GM12878 (cell line): Measurements from ENCODE around the gene CLEC16A. TPM values are rescaled to one million over a fixed set of nuclear protein-coding genes. Genes with fewer than 3 reads are reported as not detected.

Source experiments
- ATAC-seq: fragments of 200-7000 bp; cut with Tn5 transposase; 3 replicates; pipeline ENCODE4 v1.9.1; 2020; ENCODE audit warnings: mild to moderate bottlenecking, moderate library complexity
- BruUV-seq: library from RNA; stranded (reverse); fragments of 400-500 nt; replicated peaks from 2 replicates; lab custom pipeline; 2021; lab: Mats Ljungman, UMichigan
- CTCF ChIA-PET: fragments of 300-600 bp; sonication (Branson Sonifier 250); formaldehyde crosslinking; extraction: SDS; loops from one replicate; lab custom pipeline; 2021; ENCODE audit warnings: inconsistent platforms; lab: Yijun Ruan, JAX
- POLR2A ChIA-PET: fragments of 350-600 bp; formaldehyde crosslinking; extraction: SDS; loops from one replicate; lab custom pipeline; 2021; ENCODE audit warnings: inconsistent platforms; lab: Charles Lee
- RAD21 ChIA-PET: fragments of 300-600 bp; sonication (Branson Sonifier 250); formaldehyde crosslinking; loops from one replicate; lab custom pipeline; 2023; ENCODE audit warnings: antibody characterized with exemption; ENCODE audit not compliant: unreplicated experiment; lab: Charles Lee
- SMC1A ChIA-PET: fragments of 300-600 bp; sonication (Branson Sonifier 250); formaldehyde crosslinking; loops from one replicate; lab custom pipeline; 2023; ENCODE audit not compliant: unreplicated experiment, uncharacterized antibody; lab: Charles Lee
- DNase-seq: peaks from one replicate; pipeline ENCODE4 v3.0.0-alpha.2; 2011; ENCODE audit warnings: low read depth, low spot score
- FAIRE-seq: peaks from 3 replicates; lab custom pipeline; 2011; peaks lifted over from hg19 to GRCh38; lab: Jason Lieb, UNC
- H2AFZ ChIP-seq: 2 replicates; pipeline ENCODE4 v1.6.0; 2011; ENCODE audit warnings: low read depth, low read length, control low read depth; ENCODE audit not compliant: control insufficient read depth
- H3K27ac ChIP-seq: 2 replicates; pipeline ENCODE4 v1.5.1; 2011; ENCODE audit warnings: control low read depth; ENCODE audit not compliant: control insufficient read depth, insufficient read depth
- H3K27me3 ChIP-seq, 2 experiments: replicated peaks in 1 of 2; 2 replicates each; pipeline versions ENCODE4 v1.6.0 to v1.6.1; 2011; ENCODE audit warnings: low read length in 1 of 2; ENCODE audit not compliant: control insufficient read depth in 2 of 2, insufficient read depth in 2 of 2
- H3K36me3 ChIP-seq, 2 experiments: 2 replicates each; pipeline ENCODE4 v1.5.1; 2011; ENCODE audit warnings: low read length in 1 of 2; ENCODE audit not compliant: control insufficient read depth in 2 of 2, insufficient read depth in 2 of 2
- H3K4me1 ChIP-seq: 2 replicates; pipeline ENCODE4 v1.6.1; 2011; ENCODE audit warnings: mild to moderate bottlenecking, low read length, moderate library complexity, mixed read lengths; ENCODE audit not compliant: control insufficient read depth, insufficient read depth
- H3K4me2 ChIP-seq: 2 replicates; pipeline ENCODE4 v1.6.0; 2011; ENCODE audit warnings: control low read depth; ENCODE audit not compliant: control insufficient read depth, insufficient read depth
- H3K4me3 ChIP-seq: fragments of 200-600 bp; sonication (generic); 2 replicates; pipeline ENCODE4 v1.5.1; 2016
- H3K79me2 ChIP-seq: 2 replicates; pipeline ENCODE4 v1.6.0; 2011; ENCODE audit warnings: low read length; ENCODE audit not compliant: control insufficient read depth, insufficient read depth
- H3K9ac ChIP-seq: 2 replicates; pipeline ENCODE4 v1.8.0; 2011; ENCODE audit warnings: low read length, control low read depth, mixed read lengths; ENCODE audit not compliant: control insufficient read depth, insufficient read depth
- H3K9me3 ChIP-seq: replicated peaks from 3 replicates; pipeline ENCODE4 v1.5.1; 2011; ENCODE audit warnings: mild to moderate bottlenecking, low read length; ENCODE audit not compliant: control insufficient read depth, insufficient read depth
- H4K20me1 ChIP-seq: 2 replicates; pipeline ENCODE4 v1.6.0; 2011; ENCODE audit not compliant: control insufficient read depth, insufficient read depth
- CBFB ChIP-seq: IDR thresholded peaks from 2 replicates; pipeline ENCODE4 v1.6.1; 2016; ENCODE audit warnings: antibody characterized with exemption, low read depth
- FOS ChIP-seq: IDR thresholded peaks from 3 replicates; pipeline ENCODE4 v1.6.1; 2011; ENCODE audit warnings: borderline replicate concordance; ENCODE audit not compliant: insufficient read length; ENCODE audit errors: extremely low read depth
- MTA3 ChIP-seq: IDR thresholded peaks from 2 replicates; pipeline ENCODE4 v1.6.1; 2012; ENCODE audit warnings: low read length, inconsistent platforms, borderline replicate concordance
- NFXL1 ChIP-seq: fragments of 450-650 bp; IDR thresholded peaks from 2 replicates; pipeline ENCODE4 v1.6.1; 2017; ENCODE audit warnings: antibody characterized with exemption, mild to moderate bottlenecking, borderline replicate concordance
- NR2C2 ChIP-seq: IDR thresholded peaks from 2 replicates; pipeline ENCODE4 v1.6.1; 2011; ENCODE audit warnings: borderline replicate concordance, low read depth; ENCODE audit not compliant: control insufficient read depth, insufficient read length
- RUNX3 ChIP-seq: IDR thresholded peaks from 2 replicates; pipeline ENCODE4 v1.6.1; 2012; ENCODE audit warnings: low read length, inconsistent platforms
- SMAD1 ChIP-seq: fragments of 450-650 bp; IDR thresholded peaks from 2 replicates; pipeline ENCODE4 v1.6.1; 2018; ENCODE audit warnings: mild to moderate bottlenecking, low read depth; ENCODE audit not compliant: partially characterized antibody
- SREBF1 ChIP-seq: IDR thresholded peaks from 2 replicates; pipeline ENCODE4 v1.6.1; 2012; ENCODE audit warnings: mild to moderate bottlenecking, low read length
- ZNF207 ChIP-seq: fragments of 450-650 bp; IDR thresholded peaks from 2 replicates; pipeline ENCODE4 v1.6.1; 2014; ENCODE audit warnings: antibody characterized with exemption, mild to moderate bottlenecking, borderline replicate concordance
- ZNF622 ChIP-seq: fragments of 450-650 bp; IDR thresholded peaks from 2 replicates; pipeline ENCODE4 v1.6.1; 2017; ENCODE audit warnings: mild to moderate bottlenecking, inconsistent platforms
- WGBS: methylation state at CpG from one replicate; pipeline ENCODE4 v1.1.6; 2016; ENCODE audit warnings: low lambda C conversion rate; ENCODE audit not compliant: insufficient replicate concordance, insufficient coverage; ENCODE audit errors: missing lambda C conversion rate; 5-methylcytosine and 5-hydroxymethylcytosine counted together
- in situ Hi-C: fragments of 300-500 bp; cut with MboI; formaldehyde crosslinking; loops from 9 replicates; pipeline ENCODE4 v1.14.3; 2018; ENCODE audit warnings: mixed read lengths
- intact Hi-C: fragments of 100-400 bp; cut with micrococcal nuclease; formaldehyde crosslinking; loops from one replicate; pipeline ENCODE4 v1.14.2; 2022; ENCODE audit not compliant: unreplicated experiment
- polyA plus RNA-seq, 11 experiments: library from polyadenylated mRNA; depleted of rRNA in 4 of 11; unstranded in 6 of 11; stranded (reverse) in 5 of 11; fragments of >200 nt; fragmentation: Nextera tagmentation in 4 of 11; fragmentation: Illumina TruSeq in 1 of 11; extraction: Ambion mirVana in 4 of 11; extraction: Trizol in 1 of 11; gene quantifications; 1 replicate in 1 of 11; 2 replicates in 10 of 11; pipeline versions ENCODE4 v1.2.1 to v1.2.3, GENCODE V29; 2011 to 2016; ENCODE audit warnings: inconsistent platforms in 2 of 11, missing spikeins in 2 of 11, low read depth in 1 of 11
- total RNA-seq, 4 experiments: library from RNA; depleted of rRNA in 3 of 4; stranded (reverse); fragments of >200 nt in 3 of 4; fragmentation: Illumina TruSeq in 1 of 4; extraction: Trizol in 1 of 4; gene quantifications; 2 replicates each; pipeline versions ENCODE4 v1.2.1 to v1.2.3, GENCODE V29; 2013 to 2021
- TF ChIP-seq, protein P1 (sequence below): IDR thresholded peaks from 2 replicates; pipeline ENCODE4 v1.6.1; 2011; ENCODE audit warnings: borderline replicate concordance, low read depth, mild to moderate bottlenecking, moderate library complexity, low read length; ENCODE audit not compliant: insufficient read depth, poor library complexity, severe bottlenecking
- TF ChIP-seq, protein P2 (sequence below): IDR thresholded peaks from 2 replicates; pipeline ENCODE4 v1.6.1; 2012; ENCODE audit warnings: low read depth, low read length, improper control_type of control experiment

Gene CLEC16A
- total and polyA plus RNA-seq, 10 of the 15 experiments (the other 5 are each of a cell fraction or from before 2014, with no cell fraction given), result 1.5 to 28.8 (median 19.2) TPM

DNA sequence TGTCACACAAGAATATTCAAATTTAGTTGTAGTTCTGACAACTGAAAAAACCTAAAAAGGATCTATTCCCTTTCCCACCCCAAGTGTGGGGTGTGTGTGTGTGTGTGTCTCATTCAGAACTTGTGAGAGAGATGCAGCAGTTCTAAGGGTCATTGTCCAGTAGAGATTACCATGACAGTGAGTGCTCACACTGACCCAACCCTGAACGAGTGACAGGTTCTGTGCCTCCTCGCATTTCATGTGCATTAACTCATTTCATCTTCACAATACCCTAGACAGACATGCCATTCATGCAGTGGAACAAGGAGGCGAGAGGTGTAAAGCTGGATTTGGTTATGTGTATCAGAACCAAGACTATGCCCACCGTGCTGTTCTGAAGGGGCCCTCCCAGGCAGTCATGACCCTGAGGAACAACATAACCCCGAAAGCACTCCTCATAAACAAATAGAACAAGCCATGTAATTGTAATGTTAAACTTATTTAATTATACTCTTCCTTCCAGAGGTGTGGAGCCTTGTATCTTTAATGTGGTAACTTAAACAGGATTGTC lies 102.1 kb downstream of the CLEC16A start:
- POLR2A ChIA-PET, result interaction anchor here (1.5 kb wide), 1 partner anchor 9 kb away, joined by 4 read pairs; no protein-coding TSS in a partner anchor

More for the DNA sequence above, 102.1 kb downstream of the CLEC16A start:
- no peak for TF ChIP-seq FOS
- no peak for TF ChIP-seq ZNF622
- TF ChIP-seq RUNX3, result no peak
- TF ChIP-seq, protein P1, sequence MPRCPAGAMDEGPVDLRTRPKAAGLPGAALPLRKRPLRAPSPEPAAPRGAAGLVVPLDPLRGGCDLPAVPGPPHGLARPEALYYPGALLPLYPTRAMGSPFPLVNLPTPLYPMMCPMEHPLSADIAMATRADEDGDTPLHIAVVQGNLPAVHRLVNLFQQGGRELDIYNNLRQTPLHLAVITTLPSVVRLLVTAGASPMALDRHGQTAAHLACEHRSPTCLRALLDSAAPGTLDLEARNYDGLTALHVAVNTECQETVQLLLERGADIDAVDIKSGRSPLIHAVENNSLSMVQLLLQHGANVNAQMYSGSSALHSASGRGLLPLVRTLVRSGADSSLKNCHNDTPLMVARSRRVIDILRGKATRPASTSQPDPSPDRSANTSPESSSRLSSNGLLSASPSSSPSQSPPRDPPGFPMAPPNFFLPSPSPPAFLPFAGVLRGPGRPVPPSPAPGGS, result no peak
- TF ChIP-seq, protein P2, sequence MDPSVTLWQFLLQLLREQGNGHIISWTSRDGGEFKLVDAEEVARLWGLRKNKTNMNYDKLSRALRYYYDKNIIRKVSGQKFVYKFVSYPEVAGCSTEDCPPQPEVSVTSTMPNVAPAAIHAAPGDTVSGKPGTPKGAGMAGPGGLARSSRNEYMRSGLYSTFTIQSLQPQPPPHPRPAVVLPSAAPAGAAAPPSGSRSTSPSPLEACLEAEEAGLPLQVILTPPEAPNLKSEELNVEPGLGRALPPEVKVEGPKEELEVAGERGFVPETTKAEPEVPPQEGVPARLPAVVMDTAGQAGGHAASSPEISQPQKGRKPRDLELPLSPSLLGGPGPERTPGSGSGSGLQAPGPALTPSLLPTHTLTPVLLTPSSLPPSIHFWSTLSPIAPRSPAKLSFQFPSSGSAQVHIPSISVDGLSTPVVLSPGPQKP, result no peak
- TF ChIP-seq SMAD1, result no peak
- TF ChIP-seq MTA3, result no peak
- no peak for TF ChIP-seq CBFB
- no peak for TF ChIP-seq ZNF207
- TF ChIP-seq NR2C2, result no peak
- TF ChIP-seq NFXL1, result no peak
- TF ChIP-seq SREBF1, result no peak
- intact Hi-C loops, result no loop called here
- Histone ChIP-seq H3K36me3 (peaks cover 8 to 18% of the 10 kb centered on the region in 2 experiments; a peak in 3 of 4 replicates), H3K27ac (no peak overlapping the region), H3K9me3 (no peaks in the 10 kb centered on the region), H3K9ac (no peak overlapping the region), H4K20me1 (no peaks in the 10 kb centered on the region), H3K4me3 (no peak overlapping the region), H3K27me3 (no peaks in the 10 kb centered on the region), H3K4me2 (no peak overlapping the region), H3K4me1 (peaks cover 5% of the 10 kb centered on the region), H2AFZ (no peak overlapping the region), H3K79me2 (no peaks in the 10 kb centered on the region)
- SMC1A ChIA-PET, result interaction anchor here (0.7 to 0.8 kb wide), 2 partner anchors 11 to 187 kb away, joined by 3 read pairs; no protein-coding TSS in a partner anchor
- WGBS, result 98% methylated on average over 5 of the region's 5 CpGs
- DNase-seq, result no peak
- no peak for ATAC-seq
- in situ Hi-C loops, result no loop called here
- CTCF ChIA-PET, result interaction anchor here (0.8 to 1.4 kb wide), 2 partner anchors 23 to 82 kb away, joined by 3 read pairs; no protein-coding TSS in a partner anchor
- FAIRE-seq, result no peak
- BruUV-seq, result no TSS peak
- RAD21 ChIA-PET, result no interaction called here
